ENCODE measurements around the gene COX7B2.

DNA sequence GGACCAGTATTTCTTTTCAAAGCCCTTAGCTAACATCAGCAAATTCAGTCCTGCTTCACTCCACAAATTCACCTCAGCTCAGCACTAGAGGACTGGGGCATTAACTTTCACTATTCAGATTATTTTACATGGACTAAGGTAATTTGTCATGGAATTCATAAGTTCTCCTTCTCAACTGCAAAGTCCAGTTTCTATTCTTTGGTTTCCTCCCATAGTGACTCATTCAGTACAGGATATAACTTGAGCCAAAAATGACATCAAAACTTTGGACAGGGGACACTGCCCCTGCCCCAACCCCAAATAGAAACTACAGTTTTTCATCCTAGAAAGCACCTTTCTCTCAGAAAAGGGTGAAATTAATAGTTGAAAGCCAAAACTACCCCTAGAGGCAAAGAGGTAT is 52.7 kb downstream of the COX7B2 start:
- no peak for TF ChIP-seq POLR2A (IDR thresholded peaks at IDR 0.05; ENCODE audit: insufficient read depth in 1 of 2, low read depth in 2 of 2, low read length in 2 of 2)
- no peak for TF ChIP-seq MYC (CRISPR knock-in tag; IDR thresholded peaks at IDR 0.05; ENCODE audit: borderline replicate concordance)
- no peak for TF ChIP-seq ZNF724P (CRISPR knock-in tag; IDR thresholded peaks at IDR 0.05; ENCODE audit: borderline replicate concordance)
- TF ChIP-seq, protein P1, sequence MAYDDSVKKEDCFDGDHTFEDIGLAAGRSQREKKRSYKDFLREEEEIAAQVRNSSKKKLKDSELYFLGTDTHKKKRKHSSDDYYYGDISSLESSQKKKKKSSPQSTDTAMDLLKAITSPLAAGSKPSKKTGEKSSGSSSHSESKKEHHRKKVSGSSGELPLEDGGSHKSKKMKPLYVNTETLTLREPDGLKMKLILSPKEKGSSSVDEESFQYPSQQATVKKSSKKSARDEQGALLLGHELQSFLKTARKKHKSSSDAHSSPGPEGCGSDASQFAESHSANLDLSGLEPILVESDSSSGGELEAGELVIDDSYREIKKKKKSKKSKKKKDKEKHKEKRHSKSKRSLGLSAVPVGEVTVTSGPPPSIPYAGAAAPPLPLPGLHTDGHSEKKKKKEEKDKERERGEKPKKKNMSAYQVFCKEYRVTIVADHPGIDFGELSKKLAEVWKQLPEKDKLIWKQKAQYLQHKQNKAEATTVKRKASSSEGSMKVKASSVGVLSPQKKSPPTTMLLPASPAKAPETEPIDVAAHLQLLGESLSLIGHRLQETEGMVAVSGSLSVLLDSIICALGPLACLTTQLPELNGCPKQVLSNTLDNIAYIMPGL (CRISPR knock-in tag; IDR thresholded peaks at IDR 0.05; ENCODE audit: borderline replicate concordance in 1 of 2, low read depth in 1 of 2) = no peak

Measured in HepG2 (cell line).